K562 (cell line): ENCODE data around the gene CCNL2. TPM values are rescaled to one million over a fixed set of nuclear protein-coding genes. Genes with fewer than 3 reads are reported as not detected.
A peak's percentile ranks its signal among the peaks of the same experiment; 100 is the strongest.

Experiments
- BHLHE40 ChIP-seq: IDR thresholded peaks from 2 replicates; pipeline ENCODE4 v1.6.1; 2011; ENCODE audit warnings: low read length, improper control_type of control experiment
- ETV5 ChIP-seq: sonication (generic); formaldehyde crosslinking; IDR thresholded peaks from 2 replicates; pipeline ENCODE4 v1.4.0; 2020; ENCODE audit warnings: low read depth, mild to moderate bottlenecking, missing genetic modification reagents
- KHSRP ChIP-seq: fragments of 450-650 bp; IDR thresholded peaks from 2 replicates; pipeline ENCODE4 v1.6.1; 2017
- MCM2 ChIP-seq: fragments of 450-650 bp; IDR thresholded peaks from 2 replicates; pipeline ENCODE4 v1.6.1; 2017; ENCODE audit warnings: low read depth, mild to moderate bottlenecking
- NR4A1 ChIP-seq, 2 experiments: fragments of 250-450 bp in 1 of 2; fragments of 450-650 bp in 1 of 2; sonication (Bioruptor Pico) in 1 of 2; IDR thresholded peaks; 2 replicates each; pipeline versions ENCODE4 v1.4.0 to v1.6.1; 2016 to 2020; ENCODE audit warnings: mild to moderate bottlenecking in 2 of 2, missing compliant biosample characterization in 1 of 2, missing genetic modification characterization in 1 of 2, moderate library complexity in 1 of 2
- RBM15 ChIP-seq: fragments of 200-400 bp; formaldehyde crosslinking; IDR thresholded peaks from 2 replicates; pipeline ENCODE4 v1.6.1; 2018; ENCODE audit warnings: mild to moderate bottlenecking, low read length, moderate library complexity; ENCODE audit not compliant: insufficient read depth
- SPI1 ChIP-seq: IDR thresholded peaks from 2 replicates; pipeline ENCODE4 v1.6.1; 2011; ENCODE audit warnings: low read depth, low read length, control low read depth, borderline replicate concordance
- SRSF3 ChIP-seq: fragments of 200-400 bp; formaldehyde crosslinking; IDR thresholded peaks from 2 replicates; pipeline ENCODE4 v1.6.1; 2016; ENCODE audit warnings: mild to moderate bottlenecking, low read length, moderate library complexity; ENCODE audit not compliant: insufficient read depth
- U2AF1 ChIP-seq: fragments of 200-400 bp; formaldehyde crosslinking; optimal IDR thresholded peaks from 2 replicates; pipeline ENCODE3; 2017; ENCODE audit warnings: mild to moderate bottlenecking, low read depth, low read length, moderate library complexity
- ZNF212 ChIP-seq: fragments of 450-650 bp; formaldehyde crosslinking; IDR thresholded peaks from 2 replicates; pipeline ENCODE4 v1.4.0; 2020; ENCODE audit warnings: mild to moderate bottlenecking
- ZNF282 ChIP-seq: sonication (generic); formaldehyde crosslinking; IDR thresholded peaks from 2 replicates; pipeline ENCODE4 v1.8.1; 2023; ENCODE audit warnings: missing genetic modification reagents
- ZZZ3 ChIP-seq: fragments of 450-650 bp; IDR thresholded peaks from 2 replicates; pipeline ENCODE4 v1.6.1; 2016; ENCODE audit warnings: antibody characterized with exemption, mild to moderate bottlenecking, moderate library complexity
- polyA plus RNA-seq, 8 experiments: library from polyadenylated mRNA; depleted of rRNA in 4 of 8; stranded (reverse) in 5 of 8; unstranded in 3 of 8; fragments of >200 nt; fragmentation: Nextera tagmentation in 2 of 8; fragmentation: Illumina TruSeq in 1 of 8; extraction: Ambion mirVana in 2 of 8; extraction: Trizol in 1 of 8; gene quantifications; 2 replicates each; pipeline versions ENCODE4 v1.2.1 to v1.2.3, GENCODE V29; 2011 to 2014; ENCODE audit warnings: inconsistent platforms in 1 of 8, missing spikeins in 1 of 8
- total RNA-seq, 7 experiments: library from RNA; depleted of rRNA in 6 of 7; stranded (reverse); fragments of >200 nt in 6 of 7; fragmentation: Illumina TruSeq in 2 of 7; extraction: Trizol in 2 of 7; gene quantifications; 2 replicates each; pipeline versions ENCODE4 v1.2.1 to v1.2.3, GENCODE V29; 2011 to 2021; ENCODE audit warnings: low replicate concordance in 1 of 7
- TF ChIP-seq, protein P1 (sequence below): fragments of 200-800 bp; sonication (Bioruptor generic); IDR thresholded peaks from 2 replicates; pipeline ENCODE4 v1.6.1; 2016; ENCODE audit warnings: missing genetic modification characterization, missing compliant biosample characterization
- TF ChIP-seq, protein P2 (sequence below): fragments of 250-450 bp; sonication (Bioruptor Pico); IDR thresholded peaks from 2 replicates; pipeline ENCODE4 v1.8.0; 2022; ENCODE audit warnings: moderate library complexity, mild to moderate bottlenecking, inconsistent platforms
- TF ChIP-seq, protein P3 (sequence below): IDR thresholded peaks from 2 replicates; pipeline ENCODE4 v1.6.1; 2011; ENCODE audit warnings: borderline replicate concordance, low read depth, mild to moderate bottlenecking, moderate library complexity, low read length; ENCODE audit not compliant: insufficient read depth, poor library complexity, severe bottlenecking
- TF ChIP-seq, protein P4 (sequence below): fragments of 450-650 bp; IDR thresholded peaks from 2 replicates; pipeline ENCODE4 v1.6.1; 2014; ENCODE audit warnings: low read depth, mild to moderate bottlenecking, moderate library complexity, borderline replicate concordance
- TF ChIP-seq, protein P5 (sequence below): sonication (generic); formaldehyde crosslinking; IDR thresholded peaks from 2 replicates; pipeline ENCODE4 v1.8.1; 2023; ENCODE audit warnings: mild to moderate bottlenecking, missing genetic modification reagents, moderate library complexity

The CCNL2 gene
- total and polyA plus RNA-seq, 9 of the 15 experiments (the other 6 are each of a cell fraction or from before 2014, with no cell fraction given), result 2.8 to 287 (median 94.5) TPM

DNA sequence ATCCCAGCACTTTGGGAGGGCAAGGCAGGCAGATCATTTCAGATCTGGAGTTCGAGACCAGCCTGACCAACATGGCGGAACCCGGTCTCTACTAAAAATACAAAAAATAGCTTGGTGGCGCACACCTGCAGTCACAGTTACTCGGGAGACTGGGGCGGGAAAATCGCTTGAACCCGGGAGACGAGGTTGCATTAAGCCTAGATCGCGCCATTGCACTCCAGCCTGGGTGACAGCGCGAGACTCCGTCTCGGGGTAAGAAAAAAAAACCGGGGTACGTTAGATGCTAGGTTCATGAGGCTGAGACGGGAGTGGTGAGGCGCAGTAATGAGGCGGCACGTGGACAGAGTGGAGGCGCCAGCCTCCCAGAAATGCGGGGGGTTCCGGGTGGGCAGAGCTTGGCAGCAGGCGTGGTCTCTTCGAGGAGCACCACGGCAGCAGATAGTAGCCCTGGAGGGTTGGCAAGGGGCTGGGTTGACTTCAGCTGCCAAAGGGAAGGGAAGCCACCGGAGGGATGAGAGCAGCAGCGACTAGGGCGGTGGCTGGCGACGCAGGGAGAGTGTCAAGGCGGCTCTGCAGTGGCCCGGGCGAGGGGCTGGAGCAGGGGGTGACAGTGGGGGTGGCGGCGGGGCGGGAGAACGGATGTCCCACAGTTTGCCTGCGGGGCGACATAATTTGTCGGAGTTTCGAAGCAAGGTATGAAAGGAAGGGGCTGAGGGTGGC lies 7.1 kb upstream of the CCNL2 start (continued):
- TF ChIP-seq ETV5 (CRISPR knock-in tag) (no peak), BHLHE40 (peak; percentile 40; the same call in 1 of the 2 replicates), NR4A1 (CRISPR knock-in tag; IDR thresholded peaks at IDR 0.05) (no peak), NR4A1 (tag; IDR thresholded peaks at IDR 0.05) (no peak), RBM15 (no peak), SRSF3 (no peak), ZZZ3 (no peak), SPI1 (no peak), MCM2 (no peak), KHSRP (no peak), ZNF212 (no peak), ZNF282 (CRISPR knock-in tag) (no peak), U2AF1 (no peak)
- TF ChIP-seq, protein P1, sequence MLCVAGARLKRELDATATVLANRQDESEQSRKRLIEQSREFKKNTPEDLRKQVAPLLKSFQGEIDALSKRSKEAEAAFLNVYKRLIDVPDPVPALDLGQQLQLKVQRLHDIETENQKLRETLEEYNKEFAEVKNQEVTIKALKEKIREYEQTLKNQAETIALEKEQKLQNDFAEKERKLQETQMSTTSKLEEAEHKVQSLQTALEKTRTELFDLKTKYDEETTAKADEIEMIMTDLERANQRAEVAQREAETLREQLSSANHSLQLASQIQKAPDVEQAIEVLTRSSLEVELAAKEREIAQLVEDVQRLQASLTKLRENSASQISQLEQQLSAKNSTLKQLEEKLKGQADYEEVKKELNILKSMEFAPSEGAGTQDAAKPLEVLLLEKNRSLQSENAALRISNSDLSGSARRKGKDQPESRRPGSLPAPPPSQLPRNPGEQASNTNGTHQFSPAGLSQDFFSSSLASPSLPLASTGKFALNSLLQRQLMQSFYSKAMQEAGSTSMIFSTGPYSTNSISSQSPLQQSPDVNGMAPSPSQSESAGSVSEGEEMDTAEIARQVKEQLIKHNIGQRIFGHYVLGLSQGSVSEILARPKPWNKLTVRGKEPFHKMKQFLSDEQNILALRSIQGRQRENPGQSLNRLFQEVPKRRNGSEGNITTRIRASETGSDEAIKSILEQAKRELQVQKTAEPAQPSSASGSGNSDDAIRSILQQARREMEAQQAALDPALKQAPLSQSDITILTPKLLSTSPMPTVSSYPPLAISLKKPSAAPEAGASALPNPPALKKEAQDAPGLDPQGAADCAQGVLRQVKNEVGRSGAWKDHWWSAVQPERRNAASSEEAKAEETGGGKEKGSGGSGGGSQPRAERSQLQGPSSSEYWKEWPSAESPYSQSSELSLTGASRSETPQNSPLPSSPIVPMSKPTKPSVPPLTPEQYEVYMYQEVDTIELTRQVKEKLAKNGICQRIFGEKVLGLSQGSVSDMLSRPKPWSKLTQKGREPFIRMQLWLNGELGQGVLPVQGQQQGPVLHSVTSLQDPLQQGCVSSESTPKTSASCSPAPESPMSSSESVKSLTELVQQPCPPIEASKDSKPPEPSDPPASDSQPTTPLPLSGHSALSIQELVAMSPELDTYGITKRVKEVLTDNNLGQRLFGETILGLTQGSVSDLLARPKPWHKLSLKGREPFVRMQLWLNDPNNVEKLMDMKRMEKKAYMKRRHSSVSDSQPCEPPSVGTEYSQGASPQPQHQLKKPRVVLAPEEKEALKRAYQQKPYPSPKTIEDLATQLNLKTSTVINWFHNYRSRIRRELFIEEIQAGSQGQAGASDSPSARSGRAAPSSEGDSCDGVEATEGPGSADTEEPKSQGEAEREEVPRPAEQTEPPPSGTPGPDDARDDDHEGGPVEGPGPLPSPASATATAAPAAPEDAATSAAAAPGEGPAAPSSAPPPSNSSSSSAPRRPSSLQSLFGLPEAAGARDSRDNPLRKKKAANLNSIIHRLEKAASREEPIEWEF (CRISPR knock-in tag), result no peak
- TF ChIP-seq, protein P2, sequence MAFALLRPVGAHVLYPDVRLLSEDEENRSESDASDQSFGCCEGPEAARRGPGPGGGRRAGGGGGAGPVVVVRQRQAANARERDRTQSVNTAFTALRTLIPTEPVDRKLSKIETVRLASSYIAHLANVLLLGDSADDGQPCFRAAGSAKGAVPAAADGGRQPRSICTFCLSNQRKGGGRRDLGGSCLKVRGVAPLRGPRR (CRISPR knock-in tag), result no peak
- TF ChIP-seq, protein P3, sequence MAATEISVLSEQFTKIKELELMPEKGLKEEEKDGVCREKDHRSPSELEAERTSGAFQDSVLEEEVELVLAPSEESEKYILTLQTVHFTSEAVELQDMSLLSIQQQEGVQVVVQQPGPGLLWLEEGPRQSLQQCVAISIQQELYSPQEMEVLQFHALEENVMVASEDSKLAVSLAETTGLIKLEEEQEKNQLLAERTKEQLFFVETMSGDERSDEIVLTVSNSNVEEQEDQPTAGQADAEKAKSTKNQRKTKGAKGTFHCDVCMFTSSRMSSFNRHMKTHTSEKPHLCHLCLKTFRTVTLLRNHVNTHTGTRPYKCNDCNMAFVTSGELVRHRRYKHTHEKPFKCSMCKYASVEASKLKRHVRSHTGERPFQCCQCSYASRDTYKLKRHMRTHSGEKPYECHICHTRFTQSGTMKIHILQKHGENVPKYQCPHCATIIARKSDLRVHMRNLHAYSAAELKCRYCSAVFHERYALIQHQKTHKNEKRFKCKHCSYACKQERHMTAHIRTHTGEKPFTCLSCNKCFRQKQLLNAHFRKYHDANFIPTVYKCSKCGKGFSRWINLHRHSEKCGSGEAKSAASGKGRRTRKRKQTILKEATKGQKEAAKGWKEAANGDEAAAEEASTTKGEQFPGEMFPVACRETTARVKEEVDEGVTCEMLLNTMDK, result no peak
- TF ChIP-seq, protein P4, sequence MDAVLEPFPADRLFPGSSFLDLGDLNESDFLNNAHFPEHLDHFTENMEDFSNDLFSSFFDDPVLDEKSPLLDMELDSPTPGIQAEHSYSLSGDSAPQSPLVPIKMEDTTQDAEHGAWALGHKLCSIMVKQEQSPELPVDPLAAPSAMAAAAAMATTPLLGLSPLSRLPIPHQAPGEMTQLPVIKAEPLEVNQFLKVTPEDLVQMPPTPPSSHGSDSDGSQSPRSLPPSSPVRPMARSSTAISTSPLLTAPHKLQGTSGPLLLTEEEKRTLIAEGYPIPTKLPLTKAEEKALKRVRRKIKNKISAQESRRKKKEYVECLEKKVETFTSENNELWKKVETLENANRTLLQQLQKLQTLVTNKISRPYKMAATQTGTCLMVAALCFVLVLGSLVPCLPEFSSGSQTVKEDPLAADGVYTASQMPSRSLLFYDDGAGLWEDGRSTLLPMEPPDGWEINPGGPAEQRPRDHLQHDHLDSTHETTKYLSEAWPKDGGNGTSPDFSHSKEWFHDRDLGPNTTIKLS, result no peak
- TF ChIP-seq, protein P5, sequence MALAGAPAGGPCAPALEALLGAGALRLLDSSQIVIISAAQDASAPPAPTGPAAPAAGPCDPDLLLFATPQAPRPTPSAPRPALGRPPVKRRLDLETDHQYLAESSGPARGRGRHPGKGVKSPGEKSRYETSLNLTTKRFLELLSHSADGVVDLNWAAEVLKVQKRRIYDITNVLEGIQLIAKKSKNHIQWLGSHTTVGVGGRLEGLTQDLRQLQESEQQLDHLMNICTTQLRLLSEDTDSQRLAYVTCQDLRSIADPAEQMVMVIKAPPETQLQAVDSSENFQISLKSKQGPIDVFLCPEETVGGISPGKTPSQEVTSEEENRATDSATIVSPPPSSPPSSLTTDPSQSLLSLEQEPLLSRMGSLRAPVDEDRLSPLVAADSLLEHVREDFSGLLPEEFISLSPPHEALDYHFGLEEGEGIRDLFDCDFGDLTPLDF, result no peak
